Calu3 (cell line): ENCODE measurements around the gene PNPT1. TPM values are rescaled to one million over a fixed set of nuclear protein-coding genes. Genes with fewer than 3 reads are reported as not detected.

Experiments used
- BruUV-seq: library from RNA; stranded (reverse); fragments of 400-500 nt; replicated peaks from 2 replicates; lab custom pipeline; 2021; lab: Mats Ljungman, UMichigan
- CTCF ChIA-PET: fragments of 300-600 bp; sonication (Branson Sonifier 250); formaldehyde crosslinking; loops from one replicate; lab custom pipeline; 2022; ENCODE audit warnings: antibody characterized with exemption; lab: Charles Lee
- DNase-seq: peaks from one replicate; pipeline ENCODE4 v3.0.0; 2022
- H3K27ac Mint-ChIP-seq: one replicate; pipeline ENCODE4 v1.8.0; 2022; ENCODE audit warnings: mixed read lengths; ENCODE audit not compliant: unreplicated experiment
- H3K27me3 Mint-ChIP-seq: one replicate; pipeline ENCODE4 v1.8.0; 2022; ENCODE audit warnings: mixed read lengths; ENCODE audit not compliant: unreplicated experiment
- H3K36me3 Mint-ChIP-seq: one replicate; pipeline ENCODE4 v1.8.0; 2022; ENCODE audit warnings: mild to moderate bottlenecking, moderate library complexity, mixed read lengths; ENCODE audit not compliant: insufficient read depth, unreplicated experiment
- H3K4me1 Mint-ChIP-seq: one replicate; pipeline ENCODE4 v1.8.0; 2022; ENCODE audit warnings: mild to moderate bottlenecking, low read depth, mixed read lengths; ENCODE audit not compliant: unreplicated experiment
- H3K4me3 Mint-ChIP-seq: one replicate; pipeline ENCODE4 v1.8.0; 2022; ENCODE audit warnings: mild to moderate bottlenecking, low read depth, moderate library complexity, mixed read lengths; ENCODE audit not compliant: unreplicated experiment
- H3K9me3 Mint-ChIP-seq: one replicate; pipeline ENCODE4 v1.8.0; 2022; ENCODE audit warnings: low read depth, mixed read lengths; ENCODE audit not compliant: unreplicated experiment
- intact Hi-C: fragments of 100-400 bp; cut with micrococcal nuclease; formaldehyde crosslinking; loops from one replicate; pipeline ENCODE4 v1.10.0; 2022; ENCODE audit not compliant: unreplicated experiment
- total RNA-seq: library from RNA; stranded (reverse); gene quantifications from 2 replicates; pipeline ENCODE4 v1.2.3, GENCODE V29; 2022
- TF ChIP-seq, protein P1 (sequence below): fragments of 200-600 bp; IDR thresholded peaks from one replicate; pipeline ENCODE4 v1.8.0; 2022; ENCODE audit warnings: antibody characterized with exemption; ENCODE audit not compliant: unreplicated experiment

The PNPT1 gene
- total RNA-seq, 1 experiment from 2014 or later, result 58.5 TPM

DNA sequence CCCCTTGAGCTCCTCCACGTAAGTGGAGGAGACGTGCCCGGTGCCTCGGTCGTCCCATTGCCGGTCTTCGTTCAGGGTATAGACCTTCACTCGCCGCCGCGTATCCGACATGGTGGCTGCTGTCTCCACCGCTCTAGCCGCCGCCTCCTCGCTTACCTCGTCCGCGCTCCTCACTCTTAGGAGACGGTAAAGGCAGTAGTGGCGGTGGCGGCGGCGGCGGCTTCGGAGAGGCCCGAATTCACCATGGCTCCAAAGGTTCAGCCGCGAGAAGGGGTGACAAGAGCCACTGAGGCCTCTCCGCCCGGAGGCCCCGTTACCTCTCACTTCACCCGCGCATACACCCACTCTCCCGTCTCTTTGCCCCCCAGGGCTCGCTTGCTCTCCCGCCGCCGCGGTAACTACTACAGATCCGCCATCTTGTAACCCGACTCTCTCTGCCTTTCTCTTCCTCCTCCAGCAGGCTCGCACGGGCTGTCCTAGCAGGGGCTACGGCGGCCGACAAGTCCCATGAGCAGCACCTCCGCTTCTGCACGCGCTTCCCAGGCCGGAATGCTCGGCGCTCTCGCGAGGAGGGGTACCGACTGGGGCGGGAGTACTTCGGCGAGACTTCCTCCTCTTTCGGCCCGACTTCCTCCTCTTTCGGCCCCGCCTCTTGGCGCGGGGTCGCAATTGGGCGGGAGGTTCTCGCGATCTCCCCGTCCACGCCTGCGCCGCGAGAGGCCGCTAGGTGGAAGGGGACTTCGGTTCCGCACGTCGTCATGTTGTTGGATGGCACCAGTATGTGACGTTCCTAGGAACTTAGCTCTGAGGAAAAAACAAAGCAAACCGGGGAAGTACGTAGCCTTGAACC lies 76.2 kb downstream of the PNPT1 start, which contains the start of gene PPP4R3B:
PPP4R3B (minus strand) TSS at position 448 of the 850 bp plus-strand sequence; CDS start at position 111, 337 bp downstream.
- Mint-ChIP-seq H3K27ac (no peak within 1 kb of the TSS), H3K36me3 (peaks cover 19% of the 10 kb centered on the region), H3K27me3 (no peaks in the 10 kb centered on the region), H3K4me3 (no peak within 1 kb of the TSS), H3K4me1 (peaks cover 18% of the 10 kb centered on the region), H3K9me3 (no peaks in the 10 kb centered on the region)
- TSS peak; percentile 28 for BruUV-seq
- intact Hi-C loops, result no loop called here
- CTCF ChIA-PET, result interaction anchor here (1.0 to 1.3 kb wide), 2 partner anchors 37 to 98 kb away, joined by 3 read pairs; partner anchors contain the start of gene CFAP36
- TF ChIP-seq, protein P1, sequence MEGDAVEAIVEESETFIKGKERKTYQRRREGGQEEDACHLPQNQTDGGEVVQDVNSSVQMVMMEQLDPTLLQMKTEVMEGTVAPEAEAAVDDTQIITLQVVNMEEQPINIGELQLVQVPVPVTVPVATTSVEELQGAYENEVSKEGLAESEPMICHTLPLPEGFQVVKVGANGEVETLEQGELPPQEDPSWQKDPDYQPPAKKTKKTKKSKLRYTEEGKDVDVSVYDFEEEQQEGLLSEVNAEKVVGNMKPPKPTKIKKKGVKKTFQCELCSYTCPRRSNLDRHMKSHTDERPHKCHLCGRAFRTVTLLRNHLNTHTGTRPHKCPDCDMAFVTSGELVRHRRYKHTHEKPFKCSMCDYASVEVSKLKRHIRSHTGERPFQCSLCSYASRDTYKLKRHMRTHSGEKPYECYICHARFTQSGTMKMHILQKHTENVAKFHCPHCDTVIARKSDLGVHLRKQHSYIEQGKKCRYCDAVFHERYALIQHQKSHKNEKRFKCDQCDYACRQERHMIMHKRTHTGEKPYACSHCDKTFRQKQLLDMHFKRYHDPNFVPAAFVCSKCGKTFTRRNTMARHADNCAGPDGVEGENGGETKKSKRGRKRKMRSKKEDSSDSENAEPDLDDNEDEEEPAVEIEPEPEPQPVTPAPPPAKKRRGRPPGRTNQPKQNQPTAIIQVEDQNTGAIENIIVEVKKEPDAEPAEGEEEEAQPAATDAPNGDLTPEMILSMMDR, result no peak
- peak; percentile 99 for DNase-seq

DNA sequence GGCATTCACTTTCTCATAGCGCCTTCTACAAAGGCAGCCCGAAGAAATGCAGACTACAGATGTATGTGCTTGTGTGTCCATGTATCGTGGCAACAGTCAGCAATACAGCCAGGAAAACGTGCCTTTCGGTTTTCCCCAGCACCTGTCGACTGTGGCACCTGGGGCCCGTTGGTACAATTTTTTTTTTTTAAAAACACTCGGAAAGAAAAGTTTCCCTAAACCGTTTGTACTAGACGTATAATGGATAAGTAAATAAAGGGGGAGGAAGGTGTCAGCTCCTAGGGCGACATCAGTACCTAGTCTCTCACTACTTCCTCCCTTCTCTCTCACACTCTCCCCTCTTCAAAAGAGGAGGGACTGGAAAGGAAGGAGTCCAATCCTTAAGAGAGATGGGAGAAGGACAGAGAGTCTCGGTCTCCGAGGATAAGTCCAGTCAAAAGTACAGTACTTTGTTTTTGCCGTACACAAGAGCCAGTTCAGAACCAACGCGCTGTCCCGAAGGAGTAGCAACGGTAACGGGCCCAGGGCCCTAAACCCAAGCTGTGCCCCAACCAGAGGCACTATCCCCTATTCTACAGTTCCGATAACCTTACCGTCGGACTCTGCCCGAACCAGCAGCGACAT lies 77.0 kb downstream of the PNPT1 start:
- H3K27ac Mint-ChIP-seq, result no peak overlapping the region
- intact Hi-C loops, result no loop called here
- H3K9me3 Mint-ChIP-seq, result no peaks in the 10 kb centered on the region
- no peaks in the 10 kb centered on the region for H3K27me3 Mint-ChIP-seq
- no peak overlapping the region for H3K4me3 Mint-ChIP-seq
- no TSS peak for BruUV-seq
- TF ChIP-seq, protein P1, result no peak
- CTCF ChIA-PET, result interaction anchor here (1.0 kb wide), 1 partner anchor 97 kb away, joined by 3 read pairs; the partner anchor contains the start of gene CFAP36
- H3K4me1 Mint-ChIP-seq, result peaks cover 18% of the 10 kb centered on the region
- H3K36me3 Mint-ChIP-seq, result peaks cover 19% of the 10 kb centered on the region
- peak; percentile 24 for DNase-seq

DNA sequence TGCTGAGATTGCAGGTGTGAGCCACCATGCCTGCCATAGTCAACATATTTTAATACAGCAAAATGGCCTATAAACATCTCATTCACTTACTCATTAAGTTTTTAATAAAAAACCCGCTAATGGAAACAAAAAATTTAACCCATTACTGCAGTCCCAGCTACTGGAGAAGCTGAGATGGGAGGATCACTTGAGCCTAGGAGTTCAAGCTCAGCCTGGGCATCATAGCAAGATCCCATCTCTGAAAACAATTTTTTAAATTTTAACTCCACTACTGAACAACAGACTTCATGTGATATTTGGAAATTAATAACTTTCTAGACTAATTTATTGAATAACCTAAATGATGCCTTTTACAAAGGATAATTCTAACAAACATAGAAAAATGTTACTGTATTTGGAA lies 81.6 kb downstream of the PNPT1 start:
- no peak for DNase-seq
- no peaks in the 10 kb centered on the region for H3K27me3 Mint-ChIP-seq
- no peaks in the 10 kb centered on the region for H3K9me3 Mint-ChIP-seq
- peaks cover 19% of the 10 kb centered on the region for H3K36me3 Mint-ChIP-seq
- H3K27ac Mint-ChIP-seq, result no peak overlapping the region
- TF ChIP-seq, protein P1, result no peak
- peaks cover 19% of the 10 kb centered on the region for H3K4me1 Mint-ChIP-seq
- BruUV-seq, result no TSS peak
- no peak overlapping the region for H3K4me3 Mint-ChIP-seq
- intact Hi-C loops, result no loop called here
- CTCF ChIA-PET, result no interaction called here

DNA sequence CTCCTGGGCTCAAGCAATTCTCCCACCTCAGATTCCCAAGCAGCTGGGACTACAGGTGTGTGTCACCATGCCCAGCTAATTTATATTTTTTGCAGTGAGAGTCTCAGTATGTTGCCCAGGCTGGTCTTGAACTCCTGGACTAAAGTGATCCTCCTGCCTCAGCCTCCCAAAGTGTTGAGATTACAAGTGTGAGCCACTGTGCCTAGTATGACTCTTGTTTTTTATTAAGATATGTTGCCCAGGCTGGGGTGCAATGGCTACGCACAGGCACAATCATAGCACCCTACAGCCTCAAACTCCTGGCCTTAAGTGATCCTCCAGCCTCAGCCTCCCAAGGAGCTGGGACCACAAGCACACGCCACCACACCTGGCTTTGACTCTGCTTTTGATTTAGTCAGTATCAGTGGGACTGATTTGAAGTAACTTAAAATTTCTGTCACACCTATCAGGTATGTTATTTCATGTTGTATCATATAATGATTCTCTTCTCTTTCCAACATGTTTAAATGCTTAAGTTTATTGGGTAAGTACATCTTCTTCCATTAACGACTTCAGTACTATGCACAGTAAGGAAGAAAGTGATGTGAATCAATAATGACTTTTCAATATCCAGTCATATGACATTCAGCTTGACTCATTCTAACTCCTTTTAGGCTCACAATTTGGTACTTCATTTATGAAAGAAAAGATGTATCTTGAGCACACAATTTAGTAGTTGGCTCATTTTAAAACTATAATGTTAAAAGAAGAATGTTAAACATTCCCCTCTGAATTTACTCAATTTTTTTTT lies 82.5 kb downstream of the PNPT1 start:
- Mint-ChIP-seq H3K4me1 (peaks cover 19% of the 10 kb centered on the region), H3K27me3 (no peaks in the 10 kb centered on the region), H3K4me3 (no peak overlapping the region), H3K27ac (no peak overlapping the region), H3K36me3 (peaks cover 19% of the 10 kb centered on the region), H3K9me3 (no peaks in the 10 kb centered on the region)
- intact Hi-C loops, result no loop called here
- TF ChIP-seq, protein P1, result no peak
- CTCF ChIA-PET, result no interaction called here
- BruUV-seq, result no TSS peak
- no peak for DNase-seq
